Peyer's patch (tissue), 4 donors: ENCODE results near the gene C4orf54. TPM values are rescaled to one million over a fixed set of nuclear protein-coding genes. Genes with fewer than 3 reads are reported as not detected.

Experiments
- DNase-seq, 3 donors: peaks; one replicate each; pipeline ENCODE4 v3.0.0-alpha.2; 2017 to 2019
- H3K27ac ChIP-seq, 4 donors: fragments of 200-600 bp; sonication (generic); one replicate each; pipeline ENCODE4 v1.5.1; 2016 to 2019
- H3K27me3 ChIP-seq, 2 donors: fragments of 200-600 bp; sonication (generic); one replicate each; pipeline ENCODE4 v1.5.1; 2019
- H3K36me3 ChIP-seq, 3 donors: fragments of 200-600 bp; sonication (generic); one replicate each; pipeline ENCODE4 v1.5.1; 2016 to 2019
- H3K4me1 ChIP-seq, 4 donors: fragments of 200-600 bp; sonication (generic); one replicate each; pipeline ENCODE4 v1.5.1; 2016 to 2019
- H3K4me3 ChIP-seq, 4 donors: fragments of 200-600 bp; sonication (generic); 1 replicate in 3 of 4; 2 replicates in 1 of 4; pipeline ENCODE4 v1.5.1; 2016 to 2019; ENCODE audit warnings: mild to moderate bottlenecking in 1 of 4
- H3K9me3 ChIP-seq, 4 donors: fragments of 200-600 bp; sonication (generic); one replicate each; pipeline ENCODE4 v1.5.1; 2016 to 2019; ENCODE audit warnings: mild to moderate bottlenecking in 1 of 4
- CTCF ChIP-seq, 6 experiments: fragments of 450-650 bp in 4 of 6; fragments of 200-600 bp in 2 of 6; sonication (generic) in 1 of 6; IDR thresholded peaks; one replicate each; pipeline ENCODE4 v1.5.1; 2017 to 2019; ENCODE audit warnings: antibody characterized with exemption in 6 of 6, mild to moderate bottlenecking in 3 of 6, moderate library complexity in 1 of 6
- POLR2A ChIP-seq, 2 donors: fragments of 450-650 bp; IDR thresholded peaks; one replicate each; pipeline ENCODE4 v1.5.1; 2017; ENCODE audit warnings: antibody characterized with exemption in 2 of 2, mild to moderate bottlenecking in 2 of 2, moderate library complexity in 2 of 2
- total RNA-seq, 4 donors: library from RNA; depleted of rRNA; stranded (reverse); fragments of >200 nt; gene quantifications; one replicate each; pipeline ENCODE4 v1.1.0, GENCODE V29; 2016

Gene C4orf54
- total RNA-seq, 4 donors from 2014 or later = not detected

- TF ChIP-seq CTCF (IDR thresholded peaks at IDR 0.05) (no peak), POLR2A (IDR thresholded peaks at IDR 0.05) (no peak)
- Histone ChIP-seq H3K9me3 (no peaks in the 10 kb centered on the region), H3K27ac (no peak overlapping the region), H3K36me3 (peaks cover 0 to 18% (median 0%) of the 10 kb centered on the region in 3 donors), H3K27me3 (no peaks in the 10 kb centered on the region), H3K4me1 (no peaks in the 10 kb centered on the region), H3K4me3 (no peak overlapping the region)
- DNase-seq = no peak
These were observed 35.3 kb downstream of the C4orf54 start for GRCh38 chr4:99622341-99622740.

GRCh38 chr4:99617374-99617773 is 40.3 kb downstream of the C4orf54 start:
- Histone ChIP-seq H3K36me3 (peaks cover 0 to 19% (median 0%) of the 10 kb centered on the region in 3 donors), H3K27ac (no peak overlapping the region)

GRCh38 chr4:99615170-99615820 is 42.3 kb downstream of the C4orf54 start:
- Histone ChIP-seq H3K4me3 (no peak overlapping the region), H3K27ac (no peak overlapping the region), H3K4me1 (no peaks in the 10 kb centered on the region), H3K27me3 (no peaks in the 10 kb centered on the region), H3K9me3 (no peaks in the 10 kb centered on the region), H3K36me3 (peaks cover 0 to 9% (median 0%) of the 10 kb centered on the region in 3 donors)
- TF ChIP-seq POLR2A (IDR thresholded peaks at IDR 0.05) (no peak), CTCF (IDR thresholded peaks at IDR 0.05) (peak in 2 of 6 experiments; percentile 4 to 11)
- no peak for DNase-seq

More at GRCh38 chr4:99617374-99617773, 40.3 kb downstream of the C4orf54 start:
- TF ChIP-seq CTCF (IDR thresholded peaks at IDR 0.05) = no peak
- TF ChIP-seq POLR2A (IDR thresholded peaks at IDR 0.05) = no peak
- H3K4me3 ChIP-seq = no peak overlapping the region
- no peaks in the 10 kb centered on the region for H3K4me1 ChIP-seq
- no peaks in the 10 kb centered on the region for H3K27me3 ChIP-seq
- no peak for DNase-seq
- H3K9me3 ChIP-seq = no peaks in the 10 kb centered on the region

GRCh38 chr4:99614491-99614890 is 43.1 kb downstream of the C4orf54 start:
- Histone ChIP-seq H3K4me3 (no peak overlapping the region), H3K27me3 (no peaks in the 10 kb centered on the region), H3K27ac (no peak overlapping the region), H3K36me3 (peaks cover 0 to 9% (median 0%) of the 10 kb centered on the region in 3 donors), H3K9me3 (no peaks in the 10 kb centered on the region), H3K4me1 (no peaks in the 10 kb centered on the region)
- TF ChIP-seq POLR2A (IDR thresholded peaks at IDR 0.05) (no peak), CTCF (IDR thresholded peaks at IDR 0.05) (no peak)
- DNase-seq = peak in 1 of 3 donors; percentile 45

GRCh38 chr4:99612704-99613103 is 44.9 kb downstream of the C4orf54 start:
- no peak overlapping the region for H3K27ac ChIP-seq
- TF ChIP-seq CTCF (IDR thresholded peaks at IDR 0.05) = no peak
- no peak for TF ChIP-seq POLR2A (IDR thresholded peaks at IDR 0.05)
- H3K4me1 ChIP-seq = no peaks in the 10 kb centered on the region
- no peak overlapping the region for H3K4me3 ChIP-seq
- peaks cover 0 to 8% (median 0%) of the 10 kb centered on the region in 3 donors for H3K36me3 ChIP-seq
- no peaks in the 10 kb centered on the region for H3K27me3 ChIP-seq
- no peak for DNase-seq
- H3K9me3 ChIP-seq = no peaks in the 10 kb centered on the region
